ENCODE data around the gene KRTAP5-1. TPM values are rescaled to one million over a fixed set of nuclear protein-coding genes. Genes with fewer than 3 reads are reported as not detected.
"Not testable (repeated sequence)": the region's sequence is repeated elsewhere in the genome, so short reads cannot be mapped to it uniquely, and the experiment has no call there.

The KRTAP5-1 gene
- total RNA-seq, 2 experiments from 2014 or later, result not detected

GRCh38 chr11:1597994-1598380, 12.9 kb upstream of the KRTAP5-1 start, which contains the start of gene KRTAP5-2:
Gene KRTAP5-2 (minus strand): TSS chr11:1598294. CDS start chr11:1598250, 44 bp downstream.
- H3K27me3 Mint-ChIP-seq, result peaks cover 83% of the 10 kb centered on the region
- H3K4me3 Mint-ChIP-seq, result no peak within 1 kb of the TSS
- H3K36me3 Mint-ChIP-seq, result no peaks in the 10 kb centered on the region
- H3K4me1 Mint-ChIP-seq, result peaks cover 2% of the 10 kb centered on the region
- no peak within 1 kb of the TSS for H3K27ac Mint-ChIP-seq
- DNase-seq (no peak), ATAC-seq (no peak)
- CTCF ChIA-PET, result interaction anchor here (0.7 to 1.3 kb wide), 2 partner anchors 23 to 29 kb away, joined by 3 to 4 read pairs; no protein-coding TSS in a partner anchor
- no peaks in the 10 kb centered on the region for H3K9me3 Mint-ChIP-seq (ENCODE audit: low read depth)

- ATAC-seq (no peak), DNase-seq (no peak)
- H3K27ac Mint-ChIP-seq, result no peak overlapping the region
- no peaks in the 10 kb centered on the region for H3K36me3 Mint-ChIP-seq
- no peak overlapping the region for H3K4me3 Mint-ChIP-seq
- H3K27me3 Mint-ChIP-seq, result peaks cover 85% of the 10 kb centered on the region
- H3K9me3 Mint-ChIP-seq (ENCODE audit: low read depth), result no peaks in the 10 kb centered on the region
- peaks cover 2% of the 10 kb centered on the region for H3K4me1 Mint-ChIP-seq
- CTCF ChIA-PET, result interaction anchor here (1.3 to 1.4 kb wide), 2 partner anchors 23 to 34 kb away, joined by 3 to 4 read pairs; no protein-coding TSS in a partner anchor
Observed at GRCh38 chr11:1597331-1597993, 12.4 kb upstream of the KRTAP5-1 start.

GRCh38 chr11:1596576-1597121, 11.6 kb upstream of the KRTAP5-1 start:
- DNase-seq; H3K9me3 Mint-ChIP-seq (ENCODE audit: low read depth); H3K4me1 Mint-ChIP-seq; H3K4me3 Mint-ChIP-seq; H3K27ac Mint-ChIP-seq; H3K36me3 Mint-ChIP-seq; ATAC-seq: not testable (repeated sequence)
- CTCF ChIA-PET, result interaction anchor here (1.1 to 4.3 kb wide), 3 partner anchors 9 to 35 kb away, joined by 3 to 35 read pairs (median 3); no protein-coding TSS in a partner anchor
- peaks cover 80% of the 10 kb centered on the region for H3K27me3 Mint-ChIP-seq

- not testable (repeated sequence) for H3K4me1 Mint-ChIP-seq; H3K36me3 Mint-ChIP-seq; DNase-seq; ATAC-seq; H3K4me3 Mint-ChIP-seq; H3K27ac Mint-ChIP-seq; H3K9me3 Mint-ChIP-seq (ENCODE audit: low read depth)
- CTCF ChIA-PET, result interaction anchor here (1.0 to 4.3 kb wide), 10 partner anchors 9 to 71 kb away, joined by 3 to 35 read pairs (median 4); no protein-coding TSS in a partner anchor
- peaks cover 76% of the 10 kb centered on the region for H3K27me3 Mint-ChIP-seq
Observed at GRCh38 chr11:1595994-1596575, 11.0 kb upstream of the KRTAP5-1 start.

- H3K4me3 Mint-ChIP-seq, result no peak overlapping the region
- no peak for ATAC-seq
- CTCF ChIA-PET, result interaction anchor here (4.3 kb wide), 1 partner anchor 17 kb away, joined by 35 read pairs; no protein-coding TSS in a partner anchor
Observed at GRCh38 chr11:1592628-1593027, 7.5 kb upstream of the KRTAP5-1 start.

GRCh38 chr11:1589996-1590395, 4.9 kb upstream of the KRTAP5-1 start:
- ATAC-seq, result no peak

More at GRCh38 chr11:1592628-1593027, 7.5 kb upstream of the KRTAP5-1 start:
- Mint-ChIP-seq H3K27me3 (peaks cover 54% of the 10 kb centered on the region), H3K4me1 (peaks cover 13% of the 10 kb centered on the region), H3K27ac (no peak overlapping the region), H3K36me3 (peaks cover 5% of the 10 kb centered on the region), H3K9me3 (ENCODE audit: low read depth) (no peaks in the 10 kb centered on the region)
- DNase-seq, result no peak

GRCh38 chr11:1589191-1589963, 4.3 kb upstream of the KRTAP5-1 start:
- ATAC-seq, result peak; percentile 57
- H3K9me3 Mint-ChIP-seq (ENCODE audit: low read depth); H3K36me3 Mint-ChIP-seq; DNase-seq: not testable (repeated sequence)
- Mint-ChIP-seq H3K4me1 (peaks cover 11% of the 10 kb centered on the region), H3K4me3 (peak overlapping the region; percentile 37), H3K27ac (peak overlapping the region; percentile 88), H3K27me3 (peaks cover 27% of the 10 kb centered on the region)
- CTCF ChIA-PET, result interaction anchor here (1.2 to 4.8 kb wide), 3 partner anchors 14 to 50 kb away, joined by 3 to 47 read pairs (median 3); no protein-coding TSS in a partner anchor

More at GRCh38 chr11:1589996-1590395, 4.9 kb upstream of the KRTAP5-1 start:
- H3K4me3 Mint-ChIP-seq, result no peak overlapping the region
- peaks cover 11% of the 10 kb centered on the region for H3K4me1 Mint-ChIP-seq
- peaks cover 5% of the 10 kb centered on the region for H3K36me3 Mint-ChIP-seq
- H3K9me3 Mint-ChIP-seq (ENCODE audit: low read depth), result no peaks in the 10 kb centered on the region
- CTCF ChIA-PET, result interaction anchor here (4.8 kb wide), 1 partner anchor 15 kb away, joined by 47 read pairs; no protein-coding TSS in a partner anchor
- H3K27me3 Mint-ChIP-seq, result peaks cover 34% of the 10 kb centered on the region
- H3K27ac Mint-ChIP-seq, result no peak overlapping the region
- no peak for DNase-seq

- CTCF ChIA-PET, result interaction anchor here (4.8 kb wide), 1 partner anchor 11 kb away, joined by 47 read pairs; no protein-coding TSS in a partner anchor
- Mint-ChIP-seq H3K4me3 (no peak overlapping the region), H3K9me3 (ENCODE audit: low read depth) (no peaks in the 10 kb centered on the region), H3K4me1 (peaks cover 11% of the 10 kb centered on the region), H3K27me3 (peaks cover 16% of the 10 kb centered on the region), H3K36me3 (peaks cover 5% of the 10 kb centered on the region), H3K27ac (no peak overlapping the region)
- no peak for DNase-seq
- ATAC-seq, result no peak
Observed at GRCh38 chr11:1586699-1587098, 1.6 kb upstream of the KRTAP5-1 start.

- H3K4me1 Mint-ChIP-seq; H3K36me3 Mint-ChIP-seq; H3K4me3 Mint-ChIP-seq; H3K27ac Mint-ChIP-seq; H3K9me3 Mint-ChIP-seq (ENCODE audit: low read depth); CTCF ChIA-PET; DNase-seq; ATAC-seq: not testable (repeated sequence)
- H3K27me3 Mint-ChIP-seq, result peaks cover 10% of the 10 kb centered on the region
Observed at GRCh38 chr11:1582909-1583308, 2.2 kb downstream of the KRTAP5-1 start.

- Mint-ChIP-seq H3K27ac (no peak overlapping the region), H3K9me3 (ENCODE audit: low read depth) (no peaks in the 10 kb centered on the region), H3K4me1 (no peaks in the 10 kb centered on the region), H3K4me3 (no peak overlapping the region), H3K27me3 (peaks cover 10% of the 10 kb centered on the region), H3K36me3 (no peaks in the 10 kb centered on the region)
- no peak for DNase-seq
- CTCF ChIA-PET, result no interaction called here
- no peak for ATAC-seq
Observed at GRCh38 chr11:1581976-1582375, 3.1 kb downstream of the KRTAP5-1 start.

GRCh38 chr11:1576825-1577224, 8.3 kb downstream of the KRTAP5-1 start:
- no peaks in the 10 kb centered on the region for H3K36me3 Mint-ChIP-seq
- ATAC-seq (no peak), DNase-seq (no peak)
- no peaks in the 10 kb centered on the region for H3K9me3 Mint-ChIP-seq (ENCODE audit: low read depth)
- H3K27me3 Mint-ChIP-seq, result peaks cover 19% of the 10 kb centered on the region
- CTCF ChIA-PET, result interaction anchor here (1.8 to 4.6 kb wide), 3 partner anchors 12 to 30 kb away, joined by 8 to 47 read pairs (median 35); no protein-coding TSS in a partner anchor
- no peak overlapping the region for H3K4me3 Mint-ChIP-seq
- H3K4me1 Mint-ChIP-seq, result peaks cover 4% of the 10 kb centered on the region
- no peak overlapping the region for H3K27ac Mint-ChIP-seq

- H3K4me3 Mint-ChIP-seq; H3K9me3 Mint-ChIP-seq (ENCODE audit: low read depth); ATAC-seq; DNase-seq; H3K4me1 Mint-ChIP-seq; H3K27ac Mint-ChIP-seq; H3K36me3 Mint-ChIP-seq: not testable (repeated sequence)
- H3K27me3 Mint-ChIP-seq, result peaks cover 20% of the 10 kb centered on the region
- CTCF ChIA-PET, result interaction anchor here (1.1 to 4.6 kb wide), 9 partner anchors 13 to 728 kb away, joined by 3 to 64 read pairs (median 13); no protein-coding TSS in a partner anchor
Observed at GRCh38 chr11:1575756-1576155, 9.3 kb downstream of the KRTAP5-1 start.

- Mint-ChIP-seq H3K36me3 (no peaks in the 10 kb centered on the region), H3K27ac (no peak overlapping the region), H3K4me1 (peaks cover 4% of the 10 kb centered on the region), H3K9me3 (ENCODE audit: low read depth) (no peaks in the 10 kb centered on the region), H3K27me3 (peaks cover 27% of the 10 kb centered on the region), H3K4me3 (no peak overlapping the region)
- DNase-seq (no peak), ATAC-seq (no peak)
- CTCF ChIA-PET, result interaction anchor here (0.6 to 4.6 kb wide), 48 partner anchors 10 to 727 kb away, joined by 3 to 64 read pairs (median 4); partner anchors contain the start of genes BRSK2, KRTAP5-2, KRTAP5-5 and TOLLIP
Observed at GRCh38 chr11:1574933-1575242, 10.2 kb downstream of the KRTAP5-1 start.

All from activated CD8-positive, alpha-beta memory T cell treated with anti-CD3 and anti-CD28 coated beads, Interleukin-2, amount 10 ng/mL, durations not matched to agents 7 days and 5 days (primary cell).